Hepatocyte (in vitro differentiated cells): ENCODE measurements around the gene DBN1. TPM values are rescaled to one million over a fixed set of nuclear protein-coding genes. Genes with fewer than 3 reads are reported as not detected.
"Not testable (repeated sequence)": the region's sequence is repeated elsewhere in the genome, so short reads cannot be mapped to it uniquely, and the experiment has no call there.

Experiments
- DNase-seq: peaks from one replicate; pipeline ENCODE4 v3.0.0-alpha.2; 2016; ENCODE audit warnings: low spot score
- H2AFZ ChIP-seq: fragments of 200-600 bp; sonication (generic); 2 replicates; pipeline ENCODE4 v1.6.0; 2016; ENCODE audit warnings: antibody characterized with exemption, mild to moderate bottlenecking
- H3K27ac ChIP-seq: fragments of 200-600 bp; sonication (generic); 2 replicates; pipeline ENCODE4 v1.5.1; 2016; ENCODE audit warnings: mild to moderate bottlenecking
- H3K27me3 ChIP-seq: fragments of 200-600 bp; sonication (generic); 2 replicates; pipeline ENCODE4 v1.6.1; 2016
- H3K36me3 ChIP-seq: fragments of 200-600 bp; sonication (generic); replicated peaks from 2 replicates; pipeline ENCODE4 v1.5.1; 2016; ENCODE audit warnings: low read depth; ENCODE audit not compliant: insufficient read depth
- H3K4me1 ChIP-seq: fragments of 200-600 bp; sonication (generic); 2 replicates; pipeline ENCODE4 v1.5.1; 2016; ENCODE audit warnings: mild to moderate bottlenecking, moderate library complexity; ENCODE audit not compliant: insufficient read depth
- H3K4me2 ChIP-seq: fragments of 200-600 bp; sonication (generic); 2 replicates; pipeline ENCODE4 v1.6.0; 2016
- H3K4me3 ChIP-seq: fragments of 200-600 bp; sonication (generic); 2 replicates; pipeline ENCODE4 v1.5.1; 2016; ENCODE audit warnings: mild to moderate bottlenecking
- H3K79me2 ChIP-seq: fragments of 200-600 bp; sonication (generic); 2 replicates; pipeline ENCODE4 v1.6.0; 2017; ENCODE audit warnings: mild to moderate bottlenecking
- H3K9me2 ChIP-seq: fragments of 200-600 bp; sonication (generic); replicated peaks from 2 replicates; pipeline ENCODE4 v1.6.0; 2017; ENCODE audit warnings: mild to moderate bottlenecking; ENCODE audit not compliant: insufficient read depth
- H3K9me3 ChIP-seq: fragments of 200-600 bp; sonication (generic); 2 replicates; pipeline ENCODE4 v1.5.1; 2016; ENCODE audit warnings: low read depth, mild to moderate bottlenecking
- H4K20me1 ChIP-seq: fragments of 200-600 bp; sonication (generic); 2 replicates; pipeline ENCODE4 v1.6.0; 2016; ENCODE audit warnings: mild to moderate bottlenecking; ENCODE audit not compliant: insufficient read depth, poor library complexity, severe bottlenecking
- CTCF ChIP-seq: fragments of 200-600 bp; sonication (generic); IDR thresholded peaks from 2 replicates; pipeline ENCODE4 v1.5.1; 2016; ENCODE audit warnings: antibody characterized with exemption, mild to moderate bottlenecking; ENCODE audit not compliant: poor library complexity
- EZH2 ChIP-seq: fragments of 200-600 bp; sonication (generic); IDR thresholded peaks from 2 replicates; pipeline ENCODE4 v1.6.1; 2016; ENCODE audit warnings: antibody characterized with exemption, mild to moderate bottlenecking, borderline replicate concordance
- EZH2phosphoT487 ChIP-seq: fragments of 200-600 bp; sonication (generic); IDR thresholded peaks from one replicate; pipeline ENCODE4 v1.6.1; 2018; ENCODE audit warnings: antibody characterized with exemption, mild to moderate bottlenecking, low read depth, moderate library complexity; ENCODE audit not compliant: unreplicated experiment, severe bottlenecking
- WGBS: methylation state at CpG from one replicate; pipeline ENCODE4 v1.1.6; 2016; ENCODE audit warnings: low lambda C conversion rate; ENCODE audit errors: missing lambda C conversion rate; 5-methylcytosine and 5-hydroxymethylcytosine counted together
- polyA plus RNA-seq: library from polyadenylated mRNA; unstranded; fragments of >200 nt; fragmentation: Nextera tagmentation; extraction: Ambion mirVana; gene quantifications from 2 replicates; pipeline ENCODE4 v1.2.1, GENCODE V29; 2016
- total RNA-seq: library from RNA; depleted of rRNA; stranded (reverse); fragments of >200 nt; gene quantifications from 2 replicates; pipeline ENCODE4 v1.2.3, GENCODE V29; 2014

The DBN1 gene
- total and polyA plus RNA-seq, 2 experiments from 2014 or later: 107 to 122 TPM

DNA sequence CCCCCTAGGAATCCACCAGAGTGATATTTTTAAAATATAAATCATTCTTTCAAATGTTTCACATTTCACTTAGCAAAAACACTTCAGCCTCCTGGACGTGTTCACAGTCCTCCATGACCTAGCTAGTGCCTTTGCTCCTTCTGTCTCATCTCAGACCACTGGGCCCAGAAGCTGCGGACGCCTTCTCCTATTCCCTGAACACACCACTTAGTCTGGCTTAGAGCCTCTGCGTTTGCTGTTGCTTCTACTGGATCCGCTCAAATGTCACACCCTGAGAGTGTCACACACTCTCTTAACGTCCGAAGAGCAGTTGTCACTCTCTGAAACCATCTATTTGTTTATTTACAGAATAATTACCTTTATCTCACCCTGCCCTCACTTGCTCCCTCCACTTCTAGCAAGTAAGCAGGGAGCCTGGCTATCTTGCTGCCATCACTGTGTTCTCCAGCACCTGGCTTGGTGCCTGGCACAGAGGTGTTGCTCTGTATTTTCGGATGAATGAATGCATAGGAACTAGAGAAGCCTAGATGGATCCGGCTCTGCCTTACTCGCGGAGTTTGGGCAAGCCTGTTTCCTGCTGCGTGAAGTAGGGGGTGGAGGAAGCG is 48.1 kb downstream of the DBN1 start:
- peak overlapping the region; percentile 90 for H3K27ac ChIP-seq
- peaks cover 9% of the 10 kb centered on the region for H3K4me1 ChIP-seq
- peaks cover 29% of the 10 kb centered on the region for H3K79me2 ChIP-seq
- H3K27me3 ChIP-seq: no peaks in the 10 kb centered on the region
- H3K9me2 ChIP-seq: no peaks in the 10 kb centered on the region
- no peak for TF ChIP-seq EZH2
- TF ChIP-seq EZH2phosphoT487: no peak
- no peak for TF ChIP-seq CTCF
- H3K4me3 ChIP-seq: peak overlapping the region; percentile 12
- H3K9me3 ChIP-seq: no peaks in the 10 kb centered on the region
- peak overlapping the region; percentile 73 for H3K4me2 ChIP-seq
- WGBS: 46% methylated on average over 13 of the region's 13 CpGs
- DNase-seq: no peak
- H3K36me3 ChIP-seq: no peaks in the 10 kb centered on the region
- H2AFZ ChIP-seq: peak overlapping the region; percentile 25
- H4K20me1 ChIP-seq: peaks cover 4% of the 10 kb centered on the region

DNA sequence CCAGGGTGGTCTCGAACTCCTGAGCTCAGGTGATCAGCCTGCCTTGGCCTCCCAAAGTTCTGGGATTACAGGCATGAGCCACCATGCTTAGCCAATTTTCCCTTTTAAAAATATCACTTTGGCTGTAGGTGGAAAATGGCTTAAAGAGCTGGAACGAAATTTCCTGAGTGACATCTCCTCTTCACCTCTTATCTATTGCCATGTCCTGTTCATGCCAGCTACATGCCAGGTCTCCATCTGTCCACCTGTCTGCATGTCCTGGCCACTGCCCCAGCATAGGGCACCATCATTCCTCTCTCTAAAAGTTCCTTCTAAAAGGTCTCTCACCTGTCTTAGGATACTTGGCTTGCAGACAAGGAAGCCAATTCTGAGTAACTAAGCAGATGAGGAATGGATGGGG is 49.8 kb downstream of the DBN1 start:
- Histone ChIP-seq H3K79me2 (peaks cover 19% of the 10 kb centered on the region), H3K36me3 (no peaks in the 10 kb centered on the region), H3K9me2 (no peaks in the 10 kb centered on the region), H3K27ac (no peak overlapping the region), H3K27me3 (no peaks in the 10 kb centered on the region), H3K4me2 (no peak overlapping the region), H3K4me3 (no peak overlapping the region), H4K20me1 (peaks cover 4% of the 10 kb centered on the region), H3K4me1 (peaks cover 9% of the 10 kb centered on the region), H2AFZ (no peak overlapping the region), H3K9me3 (no peaks in the 10 kb centered on the region)
- no peak for TF ChIP-seq CTCF
- TF ChIP-seq EZH2: no peak
- TF ChIP-seq EZH2phosphoT487: no peak
- no peak for DNase-seq
- 89% methylated on average over 2 of the region's 2 CpGs for WGBS

DNA sequence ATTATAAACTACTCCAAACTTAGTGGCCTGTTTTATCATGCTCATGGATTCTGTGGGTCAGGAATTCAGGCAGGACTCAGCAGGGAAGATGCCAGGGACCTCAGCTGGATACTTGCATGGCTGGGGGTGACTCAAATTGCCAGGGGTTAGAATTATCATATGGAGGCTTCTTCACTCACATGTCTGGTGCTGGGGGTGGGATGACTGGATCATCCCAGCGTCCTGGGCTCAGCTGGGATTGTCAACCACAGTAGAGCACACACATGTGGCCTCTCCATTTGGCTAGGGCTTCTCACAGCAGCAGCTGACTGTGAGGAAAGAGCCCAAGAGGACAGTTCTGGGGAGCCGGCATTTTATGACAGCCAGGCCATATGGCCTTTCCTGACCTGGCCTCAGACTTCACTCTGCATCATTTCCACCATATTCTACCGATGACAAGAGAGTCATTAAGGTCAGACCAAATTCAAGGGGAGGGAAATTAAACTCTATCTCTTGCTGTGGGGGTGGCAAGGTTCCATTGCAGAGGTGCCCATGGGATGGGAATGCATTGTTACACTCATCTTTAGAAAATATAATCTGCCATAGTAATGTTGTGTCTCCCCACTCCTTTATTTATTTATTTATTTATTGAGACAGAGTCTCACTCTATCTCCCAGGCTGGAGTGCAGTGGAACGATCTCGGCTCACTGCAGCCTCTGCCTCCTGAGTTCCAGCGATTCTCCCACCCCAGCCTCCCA is 52.2 kb downstream of the DBN1 start:
- H3K9me2 ChIP-seq: no peaks in the 10 kb centered on the region
- H3K4me1 ChIP-seq: no peaks in the 10 kb centered on the region
- 88% methylated on average over 6 of the region's 6 CpGs for WGBS
- no peak for DNase-seq
- no peak overlapping the region for H2AFZ ChIP-seq
- TF ChIP-seq EZH2: no peak
- no peak for TF ChIP-seq EZH2phosphoT487
- TF ChIP-seq CTCF: no peak
- no peaks in the 10 kb centered on the region for H3K79me2 ChIP-seq
- H4K20me1 ChIP-seq: no peaks in the 10 kb centered on the region
- no peaks in the 10 kb centered on the region for H3K27me3 ChIP-seq
- no peak overlapping the region for H3K4me3 ChIP-seq
- H3K9me3 ChIP-seq: no peaks in the 10 kb centered on the region
- H3K36me3 ChIP-seq: no peaks in the 10 kb centered on the region
- no peak overlapping the region for H3K4me2 ChIP-seq
- H3K27ac ChIP-seq: no peak overlapping the region

DNA sequence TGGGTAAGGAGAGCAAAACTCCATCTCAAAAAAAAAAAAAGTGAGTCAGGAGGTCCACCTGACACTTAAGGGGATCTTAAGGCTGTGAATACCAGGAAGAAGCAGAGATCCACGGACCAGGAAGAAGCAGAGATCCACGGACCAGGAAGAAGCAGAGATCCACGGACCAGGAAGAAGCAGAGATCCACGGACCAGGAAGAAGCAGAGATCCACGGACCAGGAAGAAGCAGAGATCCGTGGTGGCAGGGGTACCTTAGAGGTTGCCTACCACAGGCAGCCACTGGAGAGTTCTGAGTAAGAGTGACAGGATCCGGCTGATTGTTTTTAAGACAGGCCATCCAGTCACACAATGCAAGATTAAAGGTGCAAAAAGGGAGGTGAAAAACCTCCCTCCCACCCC is 53.0 kb downstream of the DBN1 start:
- not testable (repeated sequence) for H3K9me2 ChIP-seq, H3K27me3 ChIP-seq, H3K9me3 ChIP-seq, H3K4me2 ChIP-seq, H3K36me3 ChIP-seq, H2AFZ ChIP-seq, H4K20me1 ChIP-seq, H3K4me1 ChIP-seq, H3K79me2 ChIP-seq, H3K4me3 ChIP-seq, DNase-seq, H3K27ac ChIP-seq
- 89% methylated on average over 7 of the region's 7 CpGs for WGBS
